K562 (cell line): ENCODE results near the gene SCAMP5. TPM values are rescaled to one million over a fixed set of nuclear protein-coding genes. Genes with fewer than 3 reads are reported as not detected.

Experiments
- ARID1B ChIP-seq: fragments of 450-650 bp; IDR thresholded peaks from 2 replicates; pipeline ENCODE4 v1.6.1; 2016; ENCODE audit warnings: antibody characterized with exemption, mild to moderate bottlenecking, inconsistent platforms
- E2F5 ChIP-seq: sonication (generic); formaldehyde crosslinking; IDR thresholded peaks from 2 replicates; pipeline ENCODE4 v1.8.0; 2022; ENCODE audit warnings: mild to moderate bottlenecking, missing genetic modification reagents
- ELF4 ChIP-seq: fragments of 450-650 bp; formaldehyde crosslinking; IDR thresholded peaks from 2 replicates; pipeline ENCODE4 v1.4.0; 2022; ENCODE audit warnings: missing genetic modification characterization
- FOS ChIP-seq: IDR thresholded peaks from 3 replicates; pipeline ENCODE4 v1.6.1; 2011; ENCODE audit not compliant: insufficient read length; ENCODE audit errors: extremely low read depth
- GABPA ChIP-seq: fragments of 200-800 bp; sonication (Bioruptor generic); conservative IDR thresholded peaks from 2 replicates; pipeline ENCODE4 v1.6.1; 2016; ENCODE audit warnings: low read depth, missing genetic modification characterization, missing compliant biosample characterization
- GATAD2A ChIP-seq: fragments of 450-650 bp; IDR thresholded peaks from 2 replicates; pipeline ENCODE4 v1.6.1; 2017
- HDAC3 ChIP-seq: fragments of 450-650 bp; IDR thresholded peaks from 2 replicates; pipeline ENCODE4 v1.6.1; 2018; ENCODE audit warnings: borderline replicate concordance, mild to moderate bottlenecking, moderate library complexity; ENCODE audit not compliant: partially characterized antibody
- HNRNPLL ChIP-seq: fragments of 200-400 bp; formaldehyde crosslinking; IDR thresholded peaks from 2 replicates; pipeline ENCODE4 v1.6.1; 2017; ENCODE audit warnings: low read length, low read depth, mild to moderate bottlenecking; ENCODE audit not compliant: poor library complexity, severe bottlenecking
- HOXB6 ChIP-seq: fragments of 250-450 bp; sonication (Bioruptor Pico); IDR thresholded peaks from 2 replicates; pipeline ENCODE4 v1.5.1; 2022; ENCODE audit warnings: mild to moderate bottlenecking, borderline replicate concordance
- ILK ChIP-seq: fragments of 450-650 bp; IDR thresholded peaks from 2 replicates; pipeline ENCODE4 v1.6.1; 2016; ENCODE audit warnings: missing genetic modification characterization, low read depth, mild to moderate bottlenecking, missing compliant biosample characterization, moderate library complexity, borderline replicate concordance
- KAT8 ChIP-seq: fragments of 450-650 bp; IDR thresholded peaks from 2 replicates; pipeline ENCODE4 v1.6.1; 2016; ENCODE audit warnings: low read depth, mild to moderate bottlenecking
- MAFK ChIP-seq: IDR thresholded peaks from 2 replicates; pipeline ENCODE4 v1.6.1; 2011; ENCODE audit warnings: low read length, improper control_type of control experiment
- NFE2 ChIP-seq: IDR thresholded peaks from 2 replicates; pipeline ENCODE4 v1.6.1; 2014; ENCODE audit warnings: antibody characterized with exemption, low read depth
- NR2C2 ChIP-seq, 2 experiments: fragments of 200-800 bp in 1 of 2; sonication (Bioruptor generic) in 1 of 2; sonication (generic) in 1 of 2; formaldehyde crosslinking in 1 of 2; IDR thresholded peaks; 2 replicates each; pipeline versions ENCODE4 v1.6.1 to v1.8.0; 2016 to 2022; ENCODE audit warnings: mild to moderate bottlenecking in 1 of 2, missing compliant biosample characterization in 1 of 2, missing genetic modification characterization in 1 of 2, missing genetic modification reagents in 1 of 2
- POLR2AphosphoS2 ChIP-seq: IDR thresholded peaks from 2 replicates; pipeline ENCODE4 v1.6.1; 2012; ENCODE audit warnings: low read length, improper control_type of control experiment
- PPARD ChIP-seq: fragments of 250-450 bp; sonication (Bioruptor Pico); IDR thresholded peaks from 2 replicates; pipeline ENCODE4 v1.8.0; 2022; ENCODE audit warnings: inconsistent platforms, mild to moderate bottlenecking, moderate library complexity
- RBM15 ChIP-seq: fragments of 200-400 bp; formaldehyde crosslinking; IDR thresholded peaks from 2 replicates; pipeline ENCODE4 v1.6.1; 2018; ENCODE audit warnings: mild to moderate bottlenecking, low read length, moderate library complexity; ENCODE audit not compliant: insufficient read depth
- RBM34 ChIP-seq: fragments of 200-400 bp; formaldehyde crosslinking; IDR thresholded peaks from 2 replicates; pipeline ENCODE4 v1.6.1; 2018; ENCODE audit warnings: low read length, borderline replicate concordance; ENCODE audit not compliant: insufficient read depth
- SMAD3 ChIP-seq: fragments of 450-650 bp; formaldehyde crosslinking; conservative IDR thresholded peaks from 2 replicates; pipeline ENCODE4 v1.4.0; 2020; ENCODE audit warnings: mild to moderate bottlenecking
- SMARCA4 ChIP-seq: fragments of 450-650 bp; IDR thresholded peaks from 2 replicates; pipeline ENCODE4 v1.6.1; 2016
- SPI1 ChIP-seq: IDR thresholded peaks from 2 replicates; pipeline ENCODE4 v1.6.1; 2011; ENCODE audit warnings: low read depth, low read length, control low read depth, borderline replicate concordance
- ZNF174 ChIP-seq: fragments of 250-450 bp; sonication (Bioruptor Pico); IDR thresholded peaks from 2 replicates; pipeline ENCODE4 v1.4.0; 2020; ENCODE audit warnings: mild to moderate bottlenecking
- ZNF175 ChIP-seq: fragments of 200-800 bp; sonication (Bioruptor generic); IDR thresholded peaks from 2 replicates; pipeline ENCODE4 v1.6.1; 2016; ENCODE audit warnings: low read depth, mild to moderate bottlenecking, missing genetic modification characterization, missing compliant biosample characterization
- ZNF274 ChIP-seq: IDR thresholded peaks from 2 replicates; pipeline ENCODE4 v1.6.1; 2011; ENCODE audit warnings: low read depth, mild to moderate bottlenecking, low read length, moderate library complexity, borderline replicate concordance
- polyA plus RNA-seq, 8 experiments: library from polyadenylated mRNA; depleted of rRNA in 4 of 8; stranded (reverse) in 5 of 8; unstranded in 3 of 8; fragments of >200 nt; fragmentation: Nextera tagmentation in 2 of 8; fragmentation: Illumina TruSeq in 1 of 8; extraction: Ambion mirVana in 2 of 8; extraction: Trizol in 1 of 8; gene quantifications; 2 replicates each; pipeline versions ENCODE4 v1.2.1 to v1.2.3, GENCODE V29; 2011 to 2014; ENCODE audit warnings: inconsistent platforms in 1 of 8, missing spikeins in 1 of 8
- total RNA-seq, 7 experiments: library from RNA; depleted of rRNA in 6 of 7; stranded (reverse); fragments of >200 nt in 6 of 7; fragmentation: Illumina TruSeq in 2 of 7; extraction: Trizol in 2 of 7; gene quantifications; 2 replicates each; pipeline versions ENCODE4 v1.2.1 to v1.2.3, GENCODE V29; 2011 to 2021; ENCODE audit warnings: low replicate concordance in 1 of 7
- TF ChIP-seq, protein P1 (sequence below): fragments of 250-450 bp; sonication (Bioruptor Pico); IDR thresholded peaks from 2 replicates; pipeline ENCODE4 v1.5.0; 2022; ENCODE audit warnings: mild to moderate bottlenecking
- TF ChIP-seq, protein P2 (sequence below): fragments of 250-450 bp; sonication (Bioruptor Pico); IDR thresholded peaks from 2 replicates; pipeline ENCODE4 v1.5.0; 2021

The SCAMP5 gene
- total and polyA plus RNA-seq, 9 of the 15 experiments (the other 6 are each of a cell fraction or from before 2014, with no cell fraction given) = 0.09 to 0.29 (median 0.19) TPM; not detected in 5

DNA sequence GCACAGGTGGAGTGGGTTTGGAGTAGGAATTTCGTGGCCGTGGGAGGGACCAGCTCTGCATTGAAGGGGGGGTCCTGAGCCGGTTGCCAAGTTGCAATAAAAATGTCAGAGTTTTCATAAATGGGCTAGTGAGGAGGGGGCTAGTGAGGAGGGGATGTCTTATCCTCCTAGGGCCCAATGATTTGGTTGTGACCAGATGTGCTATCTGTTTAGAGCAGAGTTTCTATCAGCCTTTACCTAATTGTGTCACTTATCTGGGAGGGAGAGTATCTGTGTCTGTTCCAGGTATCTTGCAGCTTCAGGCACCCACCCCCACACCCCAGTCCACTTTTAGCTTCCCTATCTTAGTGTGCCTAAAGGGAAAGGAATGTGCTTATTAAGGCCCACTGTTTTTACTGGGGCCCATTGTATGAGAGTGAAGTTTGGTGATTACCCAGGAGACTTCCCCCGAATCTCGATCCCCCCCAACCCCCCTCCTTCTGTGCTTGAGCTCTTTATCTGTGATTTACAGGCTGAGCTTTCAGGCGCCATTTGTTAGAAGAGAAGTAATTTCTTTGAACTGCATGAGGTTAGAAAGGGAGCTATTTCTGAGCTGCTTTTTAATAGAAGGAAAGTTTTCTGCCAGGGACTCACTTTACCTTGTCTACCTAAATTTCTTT lies 70.6 kb downstream of the SCAMP5 start (continued):
- TF ChIP-seq, protein P1, sequence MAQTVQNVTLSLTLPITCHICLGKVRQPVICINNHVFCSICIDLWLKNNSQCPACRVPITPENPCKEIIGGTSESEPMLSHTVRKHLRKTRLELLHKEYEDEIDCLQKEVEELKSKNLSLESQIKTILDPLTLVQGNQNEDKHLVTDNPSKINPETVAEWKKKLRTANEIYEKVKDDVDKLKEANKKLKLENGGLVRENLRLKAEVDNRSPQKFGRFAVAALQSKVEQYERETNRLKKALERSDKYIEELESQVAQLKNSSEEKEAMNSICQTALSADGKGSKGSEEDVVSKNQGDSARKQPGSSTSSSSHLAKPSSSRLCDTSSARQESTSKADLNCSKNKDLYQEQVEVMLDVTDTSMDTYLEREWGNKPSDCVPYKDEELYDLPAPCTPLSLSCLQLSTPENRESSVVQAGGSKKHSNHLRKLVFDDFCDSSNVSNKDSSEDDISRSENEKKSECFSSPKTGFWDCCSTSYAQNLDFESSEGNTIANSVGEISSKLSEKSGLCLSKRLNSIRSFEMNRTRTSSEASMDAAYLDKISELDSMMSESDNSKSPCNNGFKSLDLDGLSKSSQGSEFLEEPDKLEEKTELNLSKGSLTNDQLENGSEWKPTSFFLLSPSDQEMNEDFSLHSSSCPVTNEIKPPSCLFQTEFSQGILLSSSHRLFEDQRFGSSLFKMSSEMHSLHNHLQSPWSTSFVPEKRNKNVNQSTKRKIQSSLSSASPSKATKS (CRISPR knock-in tag) = no peak
- TF ChIP-seq RBM15 = no peak
- TF ChIP-seq MAFK = peak; percentile 66
- TF ChIP-seq POLR2AphosphoS2 = no peak
- TF ChIP-seq PPARD = no peak
- TF ChIP-seq SMARCA4 = peak; percentile 99
- no peak for TF ChIP-seq RBM34
- no peak for TF ChIP-seq NR2C2 (CRISPR knock-in tag; IDR thresholded peaks at IDR 0.05)
- TF ChIP-seq NR2C2 (tag; IDR thresholded peaks at IDR 0.05) = peak; percentile 56
- TF ChIP-seq ZNF175 (CRISPR knock-in tag) = peak; percentile 98
- peak; percentile 95 for TF ChIP-seq SMAD3
- TF ChIP-seq ARID1B = peak; percentile 100
- TF ChIP-seq ZNF174 (CRISPR knock-in tag) = no peak
- TF ChIP-seq GABPA (tag) = 0 out of 2 replicates have a peak, but pooled peaks have one; percentile 20
- TF ChIP-seq KAT8 = no peak
- no peak for TF ChIP-seq HOXB6 (CRISPR knock-in tag)
- TF ChIP-seq, protein P2, sequence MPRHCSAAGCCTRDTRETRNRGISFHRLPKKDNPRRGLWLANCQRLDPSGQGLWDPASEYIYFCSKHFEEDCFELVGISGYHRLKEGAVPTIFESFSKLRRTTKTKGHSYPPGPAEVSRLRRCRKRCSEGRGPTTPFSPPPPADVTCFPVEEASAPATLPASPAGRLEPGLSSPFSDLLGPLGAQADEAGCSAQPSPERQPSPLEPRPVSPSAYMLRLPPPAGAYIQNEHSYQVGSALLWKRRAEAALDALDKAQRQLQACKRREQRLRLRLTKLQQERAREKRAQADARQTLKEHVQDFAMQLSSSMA (CRISPR knock-in tag) = no peak
- no peak for TF ChIP-seq SPI1
- peak; percentile 100 for TF ChIP-seq HDAC3
- no peak; the same call in none of the 2 replicates for TF ChIP-seq GATAD2A
- TF ChIP-seq HNRNPLL = no peak
- TF ChIP-seq E2F5 (CRISPR knock-in tag) = no peak
- no peak for TF ChIP-seq ILK (tag)
- peak; percentile 90 for TF ChIP-seq ZNF274
- peak; percentile 88 for TF ChIP-seq NFE2
- no peak for TF ChIP-seq FOS
- TF ChIP-seq ELF4 (CRISPR knock-in tag) = peak; percentile 88
